ENCODE results near the gene PDLIM1. TPM values are rescaled to one million over a fixed set of nuclear protein-coding genes. Genes with fewer than 3 reads are reported as not detected.

The PDLIM1 gene
- total and polyA plus RNA-seq, 2 of the 13 experiments (the other 11 are each of a cell fraction or from before 2014, with no cell fraction given): 119 to 123 TPM

GRCh38 chr10:95289921-95290421 lies 832 bp downstream of the PDLIM1 start:
- ChIA-PET CTCF (ENCODE audit: low intra/inter-chr PET ratio, low total read pairs) (interaction anchor here (2.3 kb wide), 1 partner anchor 44 kb away, joined by 10 read pairs; no protein-coding TSS in a partner anchor), POLR2A (interaction anchor here (0.9 to 4.7 kb wide), 3 partner anchors 11 to 57 kb away, joined by 3 to 41 read pairs (median 7); no protein-coding TSS in a partner anchor)
- no peak overlapping the region for H2AFZ ChIP-seq (ENCODE audit: low read length)
- peak overlapping the region; percentile 96 for H3K9ac ChIP-seq (ENCODE audit: insufficient read depth, low read depth, low read length)
- H3K9me3 ChIP-seq (ENCODE audit: low read length): no peaks in the 10 kb centered on the region
- peak overlapping the region; percentile 77 to 89 (median 88) for H3K4me3 ChIP-seq (replicated peaks in 1 of 3; ENCODE audit: insufficient read depth in 1 of 3, low read depth in 2 of 3, low read length in 3 of 3)
- peaks cover 56% of the 10 kb centered on the region for H3K79me2 ChIP-seq (ENCODE audit: insufficient read depth, low read length)
- FAIRE-seq (no peak), ATAC-seq (no peak), DNase-seq (ENCODE audit: low spot score) (no peak)
- under 1% methylated on average over 14 of the region's 14 CpGs for WGBS (ENCODE audit: low lambda C conversion rate)
- in situ Hi-C loops (cut with HindIII; ENCODE audit: extremely low pct_ligation_motif_present, low pct_unique_long_range_greater_than_20kb) (loop anchor here (5.0 kb wide), 2 partner anchors 43 to 72 kb away; no protein-coding TSS in a partner anchor), intact Hi-C loops (cut with micrococcal nuclease; ENCODE audit: unreplicated experiment) (loop anchor here (1.0 to 5.0 kb wide), 4 partner anchors 42 to 73 kb away; no protein-coding TSS in a partner anchor)
- peaks cover 2 to 5% of the 10 kb centered on the region in 2 experiments; a peak in 2 of 5 replicates for H3K36me3 ChIP-seq (replicated peaks in 1 of 2; ENCODE audit: control insufficient read depth in 1 of 2, insufficient read depth in 2 of 2, low read length in 2 of 2)
- H3K4me2 ChIP-seq (ENCODE audit: low read depth, low read length): peak overlapping the region; percentile 82
- H3K4me1 ChIP-seq (ENCODE audit: insufficient read depth, low read length): peaks cover 61% of the 10 kb centered on the region
- peak overlapping the region; percentile 83 for H3K27ac ChIP-seq (ENCODE audit: extremely low read length, insufficient read depth, low read length)
- H3K27me3 ChIP-seq (ENCODE audit: control insufficient read depth in 1 of 2, insufficient read depth in 2 of 2, low read length in 2 of 2): no peaks in the 10 kb centered on the region
- H4K20me1 ChIP-seq (ENCODE audit: insufficient read depth, low read length): peaks cover 7% of the 10 kb centered on the region; the same call in 1 of the 2 replicates
- TSS peak; percentile 56 for BruUV-seq (replicated peaks)
- TF ChIP-seq ZNF496 (CRISPR knock-in tag; IDR thresholded peaks at IDR 0.05; ENCODE audit: insufficient replicate concordance) (no peak), ZSCAN21 (CRISPR knock-in tag; IDR thresholded peaks at IDR 0.05; ENCODE audit: borderline replicate concordance) (no peak), DNMT1 (CRISPR knock-in tag; IDR thresholded peaks at IDR 0.05) (no peak), BCL6 (CRISPR knock-in tag; IDR thresholded peaks at IDR 0.05) (no peak), HMGXB4 (CRISPR knock-in tag; IDR thresholded peaks at IDR 0.05; ENCODE audit: borderline replicate concordance in 1 of 2, low read depth in 1 of 2) (0 out of 4 replicates have a peak, but pooled peaks of 1 of the 2 experiments have one; percentile 9), NR2C2 (CRISPR knock-in tag; IDR thresholded peaks at IDR 0.05; ENCODE audit: borderline replicate concordance) (no peak), ZNF430 (CRISPR knock-in tag; IDR thresholded peaks at IDR 0.05) (0 out of 2 replicates have a peak, but pooled peaks have one; percentile 31), HNRNPK (IDR thresholded peaks at IDR 0.05; ENCODE audit: low read depth, low read length, poor library complexity, severe bottlenecking) (no peak), NAIF1 (CRISPR knock-in tag; IDR thresholded peaks at IDR 0.05; ENCODE audit: borderline replicate concordance) (no peak), GMEB1 (CRISPR knock-in tag; IDR thresholded peaks at IDR 0.05; ENCODE audit: borderline replicate concordance) (no peak), KMT2B (CRISPR knock-in tag; IDR thresholded peaks at IDR 0.05) (peak; percentile 7; the same call in 1 of the 2 replicates), ATAD3A (CRISPR knock-in tag; IDR thresholded peaks at IDR 0.05) (no peak), ZNF605 (CRISPR knock-in tag; IDR thresholded peaks at IDR 0.05) (peak; percentile 62; the same call in 1 of the 2 replicates), MBD4 (IDR thresholded peaks at IDR 0.05; ENCODE audit: borderline replicate concordance, low read length) (no peak), SMC3 (IDR thresholded peaks at IDR 0.05; ENCODE audit: low read length) (no peak), DRAP1 (CRISPR knock-in tag; IDR thresholded peaks at IDR 0.05) (no peak)
